ACC112 (cell line): ENCODE results near the gene MAP2K6.

Experiments
- H2AFZ ChIP-seq: fragments of 200-600 bp; sonication (generic); one replicate; pipeline ENCODE4 v1.6.0; 2017; ENCODE audit warnings: antibody characterized with exemption, low read length; ENCODE audit not compliant: unreplicated experiment
- H3K27ac ChIP-seq: fragments of 200-600 bp; sonication (generic); 2 replicates; pipeline ENCODE4 v1.5.1; 2014; ENCODE audit warnings: low read depth, mild to moderate bottlenecking, antibody characterized with exemption, low read length, moderate library complexity
- H3K27me3 ChIP-seq: fragments of 200-600 bp; sonication (generic); 2 replicates; pipeline ENCODE4 v1.6.1; 2014; ENCODE audit warnings: mild to moderate bottlenecking, antibody characterized with exemption, low read length, moderate library complexity, mixed read lengths; ENCODE audit not compliant: insufficient read depth
- H3K36me3 ChIP-seq: fragments of 200-600 bp; sonication (generic); 2 replicates; pipeline ENCODE4 v1.6.1; 2016; ENCODE audit warnings: mild to moderate bottlenecking, antibody characterized with exemption, low read length, moderate library complexity, mixed read lengths; ENCODE audit not compliant: insufficient read depth
- H3K4me1 ChIP-seq: fragments of 200-600 bp; sonication (generic); one replicate; pipeline ENCODE4 v1.6.1; 2016; ENCODE audit warnings: low read length, mixed read lengths; ENCODE audit not compliant: insufficient read depth, unreplicated experiment, control insufficient read depth
- H3K4me3 ChIP-seq: fragments of 200-600 bp; sonication (generic); 2 replicates; pipeline ENCODE4 v1.5.1; 2014; ENCODE audit warnings: mild to moderate bottlenecking, low read depth, low read length
- H3K79me2 ChIP-seq: fragments of 200-600 bp; sonication (generic); one replicate; pipeline ENCODE4 v1.6.0; 2016; ENCODE audit warnings: low read length; ENCODE audit not compliant: control insufficient read depth, unreplicated experiment, insufficient read depth

Gene MAP2K6

GRCh38 chr17:69534235-69534621 is 119.7 kb downstream of the MAP2K6 start:
- Histone ChIP-seq H3K27ac (no peak overlapping the region), H3K4me1 (peaks cover 3% of the 10 kb centered on the region), H2AFZ (no peak overlapping the region), H3K79me2 (no peaks in the 10 kb centered on the region), H3K4me3 (no peak overlapping the region), H3K36me3 (no peaks in the 10 kb centered on the region), H3K27me3 (no peaks in the 10 kb centered on the region)

- Histone ChIP-seq H2AFZ (no peak overlapping the region), H3K4me3 (no peak overlapping the region), H3K27me3 (no peaks in the 10 kb centered on the region)
Observed at GRCh38 chr17:69535016-69535570, 120.6 kb downstream of the MAP2K6 start.

GRCh38 chr17:69538795-69539194 is 124.3 kb downstream of the MAP2K6 start:
- H3K79me2 ChIP-seq = no peaks in the 10 kb centered on the region
- H3K4me3 ChIP-seq = no peak overlapping the region
- peaks cover 18% of the 10 kb centered on the region for H3K4me1 ChIP-seq
- H3K27me3 ChIP-seq = no peaks in the 10 kb centered on the region
- no peak overlapping the region for H3K27ac ChIP-seq
- H2AFZ ChIP-seq = no peak overlapping the region
- H3K36me3 ChIP-seq = no peaks in the 10 kb centered on the region

More at GRCh38 chr17:69535016-69535570, 120.6 kb downstream of the MAP2K6 start:
- H3K36me3 ChIP-seq = no peaks in the 10 kb centered on the region
- peaks cover 11% of the 10 kb centered on the region for H3K4me1 ChIP-seq
- H3K27ac ChIP-seq = no peak overlapping the region
- no peaks in the 10 kb centered on the region for H3K79me2 ChIP-seq

- Histone ChIP-seq H3K27me3 (no peaks in the 10 kb centered on the region), H2AFZ (peak overlapping the region; percentile 34), H3K27ac (peak overlapping the region; percentile 46)
Observed at GRCh38 chr17:69539274-69539673, 124.8 kb downstream of the MAP2K6 start.

GRCh38 chr17:69539781-69540319 is 125.4 kb downstream of the MAP2K6 start:
- H3K27me3 ChIP-seq = no peaks in the 10 kb centered on the region
- H2AFZ ChIP-seq = peak overlapping the region; percentile 34
- no peaks in the 10 kb centered on the region for H3K79me2 ChIP-seq
- no peak overlapping the region for H3K4me3 ChIP-seq
- no peaks in the 10 kb centered on the region for H3K36me3 ChIP-seq
- peaks cover 18% of the 10 kb centered on the region for H3K4me1 ChIP-seq
- peak overlapping the region; percentile 46 for H3K27ac ChIP-seq

More at GRCh38 chr17:69539274-69539673, 124.8 kb downstream of the MAP2K6 start:
- Histone ChIP-seq H3K36me3 (no peaks in the 10 kb centered on the region), H3K4me1 (peaks cover 18% of the 10 kb centered on the region), H3K79me2 (no peaks in the 10 kb centered on the region), H3K4me3 (no peak overlapping the region)

- H3K27me3 ChIP-seq = no peaks in the 10 kb centered on the region
- H3K79me2 ChIP-seq = no peaks in the 10 kb centered on the region
- H2AFZ ChIP-seq = peak overlapping the region; percentile 34
- peak overlapping the region; percentile 46 for H3K27ac ChIP-seq
- peaks cover 18% of the 10 kb centered on the region for H3K4me1 ChIP-seq
- no peaks in the 10 kb centered on the region for H3K36me3 ChIP-seq
- H3K4me3 ChIP-seq = no peak overlapping the region
Observed at GRCh38 chr17:69540356-69540755, 125.9 kb downstream of the MAP2K6 start.

- no peaks in the 10 kb centered on the region for H3K79me2 ChIP-seq
- peaks cover 9% of the 10 kb centered on the region for H3K4me1 ChIP-seq
- no peak overlapping the region for H3K4me3 ChIP-seq
- no peaks in the 10 kb centered on the region for H3K27me3 ChIP-seq
- H3K27ac ChIP-seq = no peak overlapping the region
- no peak overlapping the region for H2AFZ ChIP-seq
- H3K36me3 ChIP-seq = no peaks in the 10 kb centered on the region
Observed at GRCh38 chr17:69547230-69547629, 132.7 kb downstream of the MAP2K6 start.

GRCh38 chr17:69547947-69548346 is 133.4 kb downstream of the MAP2K6 start:
- H3K27ac ChIP-seq = no peak overlapping the region

GRCh38 chr17:69551212-69552010 is 136.9 kb downstream of the MAP2K6 start:
- H3K27me3 ChIP-seq = no peaks in the 10 kb centered on the region
- H2AFZ ChIP-seq = no peak overlapping the region
- H3K27ac ChIP-seq = no peak overlapping the region
- no peaks in the 10 kb centered on the region for H3K36me3 ChIP-seq
- H3K4me3 ChIP-seq = no peak overlapping the region
- H3K79me2 ChIP-seq = no peaks in the 10 kb centered on the region
- H3K4me1 ChIP-seq = peaks cover 9% of the 10 kb centered on the region

More at GRCh38 chr17:69547947-69548346, 133.4 kb downstream of the MAP2K6 start:
- Histone ChIP-seq H3K4me1 (peaks cover 9% of the 10 kb centered on the region), H3K79me2 (no peaks in the 10 kb centered on the region), H2AFZ (no peak overlapping the region), H3K27me3 (no peaks in the 10 kb centered on the region), H3K36me3 (no peaks in the 10 kb centered on the region), H3K4me3 (no peak overlapping the region)

- Histone ChIP-seq H3K27me3 (no peaks in the 10 kb centered on the region), H3K36me3 (no peaks in the 10 kb centered on the region), H2AFZ (no peak overlapping the region), H3K4me1 (peaks cover 9% of the 10 kb centered on the region), H3K4me3 (no peak overlapping the region), H3K79me2 (no peaks in the 10 kb centered on the region), H3K27ac (no peak overlapping the region)
Observed at GRCh38 chr17:69552986-69553667, 138.6 kb downstream of the MAP2K6 start.
